Lower leg skin (tissue), 3 donors: ENCODE measurements around the gene IFNGR1.

Experiments used
- POLR2A ChIP-seq, 2 donors: fragments of 450-650 bp; IDR thresholded peaks; one replicate each; pipeline ENCODE4 v1.6.1; 2016 to 2017; ENCODE audit warnings: antibody characterized with exemption in 2 of 2, mild to moderate bottlenecking in 1 of 2, moderate library complexity in 1 of 2
- TF ChIP-seq, protein P1 (sequence below), 3 donors: fragments of 450-650 bp; IDR thresholded peaks; one replicate each; pipeline ENCODE4 v1.5.1; 2016; ENCODE audit warnings: antibody characterized with exemption in 3 of 3, mild to moderate bottlenecking in 3 of 3, moderate library complexity in 2 of 3

DNA sequence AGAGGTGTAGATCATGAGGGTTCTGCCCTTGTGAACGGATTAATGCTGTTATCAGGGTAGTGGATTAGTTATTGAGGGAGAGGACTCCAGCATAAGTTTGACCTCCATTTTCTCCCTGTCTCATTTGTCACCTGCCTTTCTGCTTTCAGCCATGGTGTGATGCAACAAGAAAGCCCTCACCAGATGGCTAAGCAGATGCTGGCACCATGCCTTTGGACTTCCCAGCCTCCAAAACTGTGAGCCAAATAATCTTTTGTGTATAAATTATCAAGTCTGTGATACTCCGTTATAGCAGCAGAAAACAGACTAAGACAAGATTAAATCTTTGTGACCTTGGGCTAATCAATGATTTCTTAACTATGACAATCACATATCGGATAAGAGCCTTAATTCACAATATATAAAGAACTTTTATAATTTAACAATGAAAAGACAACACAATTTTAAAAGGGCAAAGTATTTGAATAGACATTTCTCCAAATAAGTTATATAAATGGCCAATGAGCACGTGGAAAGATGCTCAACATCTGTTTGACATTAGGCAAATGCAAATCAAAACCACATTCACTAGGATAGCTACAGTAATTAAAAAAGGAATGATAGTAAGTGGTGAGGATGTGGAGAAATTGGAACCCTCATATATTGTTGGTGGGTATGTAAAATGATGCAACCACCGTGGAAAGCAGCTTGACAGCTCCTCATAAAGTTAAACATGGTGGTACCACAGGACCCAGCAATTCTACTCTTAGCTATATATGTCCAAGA is 45.3 kb upstream of the IFNGR1 start:
- TF ChIP-seq, protein P1, sequence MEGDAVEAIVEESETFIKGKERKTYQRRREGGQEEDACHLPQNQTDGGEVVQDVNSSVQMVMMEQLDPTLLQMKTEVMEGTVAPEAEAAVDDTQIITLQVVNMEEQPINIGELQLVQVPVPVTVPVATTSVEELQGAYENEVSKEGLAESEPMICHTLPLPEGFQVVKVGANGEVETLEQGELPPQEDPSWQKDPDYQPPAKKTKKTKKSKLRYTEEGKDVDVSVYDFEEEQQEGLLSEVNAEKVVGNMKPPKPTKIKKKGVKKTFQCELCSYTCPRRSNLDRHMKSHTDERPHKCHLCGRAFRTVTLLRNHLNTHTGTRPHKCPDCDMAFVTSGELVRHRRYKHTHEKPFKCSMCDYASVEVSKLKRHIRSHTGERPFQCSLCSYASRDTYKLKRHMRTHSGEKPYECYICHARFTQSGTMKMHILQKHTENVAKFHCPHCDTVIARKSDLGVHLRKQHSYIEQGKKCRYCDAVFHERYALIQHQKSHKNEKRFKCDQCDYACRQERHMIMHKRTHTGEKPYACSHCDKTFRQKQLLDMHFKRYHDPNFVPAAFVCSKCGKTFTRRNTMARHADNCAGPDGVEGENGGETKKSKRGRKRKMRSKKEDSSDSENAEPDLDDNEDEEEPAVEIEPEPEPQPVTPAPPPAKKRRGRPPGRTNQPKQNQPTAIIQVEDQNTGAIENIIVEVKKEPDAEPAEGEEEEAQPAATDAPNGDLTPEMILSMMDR (IDR thresholded peaks at IDR 0.05): no peak
- TF ChIP-seq POLR2A (IDR thresholded peaks at IDR 0.05): no peak
